NCI-H2107 treated with DMSO at 0.1 percent for 48 hours (cell line): Measurements from ENCODE around the gene CBLN3.
"Not testable (repeated sequence)": the region's sequence is repeated elsewhere in the genome, so short reads cannot be mapped to it uniquely, and the experiment has no call there.

Experiments
- DNase-seq: peaks from one replicate; lab custom pipeline; 2025; ENCODE audit not compliant: unreplicated experiment; lab: John Stamatoyannopoulos, UW

The CBLN3 gene

GRCh38 chr14:24406416-24406815 is 23.1 kb downstream of the CBLN3 start:
- no peak for DNase-seq

GRCh38 chr14:24404814-24405213 is 24.7 kb downstream of the CBLN3 start:
- no peak for DNase-seq

- DNase-seq = no peak
Measured at GRCh38 chr14:24403294-24403998, 26.0 kb downstream of the CBLN3 start.

- no peak for DNase-seq
Measured at GRCh38 chr14:24401810-24402702, 27.4 kb downstream of the CBLN3 start.

GRCh38 chr14:24399999-24400718 is 29.3 kb downstream of the CBLN3 start:
- no peak for DNase-seq

GRCh38 chr14:24399447-24399822 is 30.0 kb downstream of the CBLN3 start:
- no peak for DNase-seq

GRCh38 chr14:24398653-24399446 is 30.6 kb downstream of the CBLN3 start, which contains the start of gene NYNRIN:
Gene NYNRIN (plus strand): TSS chr14:24399003. CDS start chr14:24399247, 244 bp downstream.
- DNase-seq = no peak

- no peak for DNase-seq
Measured at GRCh38 chr14:24398293-24398652, 31.2 kb downstream of the CBLN3 start.

GRCh38 chr14:24397639-24398292 is 31.7 kb downstream of the CBLN3 start:
- DNase-seq = no peak

- DNase-seq = no peak
Measured at GRCh38 chr14:24395609-24396582, 33.6 kb downstream of the CBLN3 start.

GRCh38 chr14:24394275-24394674 is 35.2 kb downstream of the CBLN3 start:
- no peak for DNase-seq

GRCh38 chr14:24392325-24393091 is 37.0 kb downstream of the CBLN3 start:
- DNase-seq = peak; percentile 58

GRCh38 chr14:24390701-24391468 is 38.6 kb downstream of the CBLN3 start:
- DNase-seq = no peak

- DNase-seq = no peak
Measured at GRCh38 chr14:24389226-24389848, 40.1 kb downstream of the CBLN3 start.

- DNase-seq = no peak
Measured at GRCh38 chr14:24388474-24389179, 40.8 kb downstream of the CBLN3 start.

GRCh38 chr14:24387579-24387978 is 41.9 kb downstream of the CBLN3 start:
- DNase-seq = not testable (repeated sequence)

- no peak for DNase-seq
Measured at GRCh38 chr14:24387009-24387345, 42.5 kb downstream of the CBLN3 start.
